Sigmoid colon (tissue), 4 donors: ENCODE measurements around the gene FIBCD1.

Experiments
- EP300 ChIP-seq, 4 donors: sonication (generic); formaldehyde crosslinking; IDR thresholded peaks; one replicate each; pipeline ENCODE4 v1.6.1; 2017; ENCODE audit warnings: antibody characterized with exemption in 4 of 4
- POLR2A ChIP-seq, 2 donors: fragments of 450-650 bp; IDR thresholded peaks; one replicate each; pipeline ENCODE4 v1.6.1; 2016; ENCODE audit warnings: antibody characterized with exemption in 2 of 2, mild to moderate bottlenecking in 2 of 2, moderate library complexity in 2 of 2
- POLR2AphosphoS5 ChIP-seq, 4 donors: sonication (generic); formaldehyde crosslinking; IDR thresholded peaks; one replicate each; pipeline ENCODE4 v1.6.1; 2017; ENCODE audit warnings: antibody characterized with exemption in 4 of 4
- TF ChIP-seq, protein P1 (sequence below), 4 experiments: fragments of 450-650 bp in 3 of 4; fragments of 200-600 bp in 1 of 4; IDR thresholded peaks; one replicate each; pipeline ENCODE4 v1.5.1; 2016 to 2019; ENCODE audit warnings: antibody characterized with exemption in 4 of 4, mild to moderate bottlenecking in 3 of 4, moderate library complexity in 2 of 4

DNA sequence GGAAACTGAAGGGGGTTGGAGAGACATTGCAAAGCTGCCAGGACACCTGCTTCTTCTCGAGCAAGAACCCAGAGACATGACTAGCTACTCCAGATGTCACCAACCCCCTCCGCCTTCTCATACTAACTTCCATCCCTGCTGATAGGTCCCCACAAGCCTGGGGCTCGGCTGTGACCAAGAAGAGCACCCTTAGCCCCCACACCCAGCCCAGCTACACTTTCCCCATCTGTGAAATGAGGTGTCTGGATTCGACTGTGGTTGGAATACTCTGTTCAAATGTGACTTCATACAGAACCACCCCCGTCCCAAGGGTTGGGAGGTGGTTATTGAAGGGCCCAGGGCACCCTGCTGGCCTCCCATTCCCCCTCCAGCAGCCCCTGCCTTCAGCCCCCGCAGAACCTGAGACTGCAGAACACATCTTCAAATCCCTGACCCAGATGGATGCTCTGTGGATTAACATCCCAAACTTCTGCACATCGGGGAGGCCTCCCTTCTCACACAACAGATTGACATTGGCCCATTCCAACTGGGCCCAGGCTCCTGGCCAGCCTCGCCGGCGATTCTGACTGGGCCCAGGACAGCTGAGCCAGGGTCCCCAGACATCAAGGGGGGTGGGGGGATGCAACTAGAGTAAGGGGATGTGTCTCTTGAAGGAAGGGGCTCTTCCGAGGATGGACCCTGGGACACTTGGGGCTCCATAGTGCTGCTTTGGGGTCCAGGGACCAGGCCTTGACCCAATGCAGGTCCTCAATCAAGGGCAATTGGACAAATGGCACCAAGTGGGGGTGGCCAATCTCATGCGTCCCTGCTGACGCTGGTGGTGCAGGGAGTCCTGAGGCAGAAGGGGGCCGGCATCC lies 21.7 kb upstream of the FIBCD1 start:
- TF ChIP-seq POLR2AphosphoS5 (IDR thresholded peaks at IDR 0.05) (no peak), EP300 (IDR thresholded peaks at IDR 0.05) (no peak), POLR2A (IDR thresholded peaks at IDR 0.05) (no peak)
- TF ChIP-seq, protein P1, sequence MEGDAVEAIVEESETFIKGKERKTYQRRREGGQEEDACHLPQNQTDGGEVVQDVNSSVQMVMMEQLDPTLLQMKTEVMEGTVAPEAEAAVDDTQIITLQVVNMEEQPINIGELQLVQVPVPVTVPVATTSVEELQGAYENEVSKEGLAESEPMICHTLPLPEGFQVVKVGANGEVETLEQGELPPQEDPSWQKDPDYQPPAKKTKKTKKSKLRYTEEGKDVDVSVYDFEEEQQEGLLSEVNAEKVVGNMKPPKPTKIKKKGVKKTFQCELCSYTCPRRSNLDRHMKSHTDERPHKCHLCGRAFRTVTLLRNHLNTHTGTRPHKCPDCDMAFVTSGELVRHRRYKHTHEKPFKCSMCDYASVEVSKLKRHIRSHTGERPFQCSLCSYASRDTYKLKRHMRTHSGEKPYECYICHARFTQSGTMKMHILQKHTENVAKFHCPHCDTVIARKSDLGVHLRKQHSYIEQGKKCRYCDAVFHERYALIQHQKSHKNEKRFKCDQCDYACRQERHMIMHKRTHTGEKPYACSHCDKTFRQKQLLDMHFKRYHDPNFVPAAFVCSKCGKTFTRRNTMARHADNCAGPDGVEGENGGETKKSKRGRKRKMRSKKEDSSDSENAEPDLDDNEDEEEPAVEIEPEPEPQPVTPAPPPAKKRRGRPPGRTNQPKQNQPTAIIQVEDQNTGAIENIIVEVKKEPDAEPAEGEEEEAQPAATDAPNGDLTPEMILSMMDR (IDR thresholded peaks at IDR 0.05): no peak
